Mesenchymal stem cell (in vitro differentiated cells and primary cell): ENCODE measurements around the gene OR4F6.

ENCODE experiments used
- DNase-seq: peaks from one replicate; pipeline ENCODE4 v3.0.0-alpha.2; 2013
- H2AFZ ChIP-seq: one replicate; pipeline ENCODE4 v1.6.1; 2013; ENCODE audit warnings: low read depth, mild to moderate bottlenecking, control low read depth, inconsistent platforms, low read length, moderate library complexity
- H2AK5ac ChIP-seq: 2 replicates; pipeline ENCODE4 v1.6.1; 2013; ENCODE audit warnings: low read length, moderate library complexity, mild to moderate bottlenecking, inconsistent platforms; ENCODE audit not compliant: severe bottlenecking
- H2BK120ac ChIP-seq: one replicate; pipeline ENCODE4 v1.6.1; 2013; ENCODE audit warnings: low read depth, mild to moderate bottlenecking, inconsistent platforms, low read length, moderate library complexity
- H2BK12ac ChIP-seq, 2 experiments: one replicate each; pipeline ENCODE4 v1.6.1; 2013; ENCODE audit warnings: inconsistent platforms in 2 of 2, low read length in 2 of 2, mild to moderate bottlenecking in 2 of 2, moderate library complexity in 2 of 2, control low read depth in 1 of 2
- H2BK15ac ChIP-seq: one replicate; pipeline ENCODE4 v1.6.1; 2013; ENCODE audit warnings: mild to moderate bottlenecking, low read depth, inconsistent platforms; ENCODE audit not compliant: poor library complexity, severe bottlenecking
- H2BK5ac ChIP-seq: 2 replicates; pipeline ENCODE4 v1.6.1; 2013; ENCODE audit warnings: low read depth, mild to moderate bottlenecking, low read length, control low read depth, inconsistent platforms; ENCODE audit not compliant: poor library complexity, severe bottlenecking
- H3K14ac ChIP-seq, 2 experiments: one replicate each; pipeline ENCODE4 v1.6.1; 2013; ENCODE audit warnings: inconsistent platforms in 2 of 2, low read length in 2 of 2, control low read depth in 1 of 2, mild to moderate bottlenecking in 1 of 2, moderate library complexity in 1 of 2
- H3K18ac ChIP-seq, 2 experiments: one replicate each; pipeline ENCODE4 v1.6.1; 2013; ENCODE audit warnings: inconsistent platforms in 2 of 2, low read length in 2 of 2, control low read depth in 1 of 2, low read depth in 1 of 2, mild to moderate bottlenecking in 1 of 2
- H3K23ac ChIP-seq, 2 experiments: one replicate each; pipeline ENCODE4 v1.6.1; 2013; ENCODE audit warnings: inconsistent platforms in 2 of 2, low read length in 2 of 2, mild to moderate bottlenecking in 2 of 2, moderate library complexity in 2 of 2, control low read depth in 1 of 2
- H3K27ac ChIP-seq: 2 replicates; pipeline ENCODE4 v1.5.1; 2013; ENCODE audit warnings: mild to moderate bottlenecking, moderate library complexity, low read length, control low read depth, inconsistent platforms; ENCODE audit not compliant: poor library complexity, severe bottlenecking
- H3K27me3 ChIP-seq, 2 experiments: 2 replicates each; pipeline versions ENCODE4 v1.6.1 to v1.7.0; 2013; ENCODE audit warnings: low read length in 2 of 2, mild to moderate bottlenecking in 2 of 2, moderate library complexity in 2 of 2, control low read depth in 1 of 2, inconsistent platforms in 1 of 2; ENCODE audit not compliant: control insufficient read depth in 1 of 2, insufficient read depth in 1 of 2
- H3K36me3 ChIP-seq, 2 experiments: 2 replicates each; pipeline versions ENCODE4 v1.6.1 to v1.7.0; 2013; ENCODE audit warnings: low read length in 2 of 2, control low read depth in 1 of 2, inconsistent platforms in 1 of 2, low read depth in 1 of 2, mild to moderate bottlenecking in 1 of 2; ENCODE audit not compliant: insufficient read depth in 2 of 2, control insufficient read depth in 1 of 2
- H3K4ac ChIP-seq, 2 experiments: one replicate each; pipeline ENCODE4 v1.6.1; 2013; ENCODE audit warnings: inconsistent platforms in 2 of 2, low read length in 2 of 2, mild to moderate bottlenecking in 2 of 2, moderate library complexity in 2 of 2, control low read depth in 1 of 2, low read depth in 1 of 2
- H3K4me1 ChIP-seq: 2 replicates; pipeline ENCODE4 v1.6.1; 2013; ENCODE audit warnings: low read depth, low read length, control low read depth; ENCODE audit not compliant: control insufficient read depth, insufficient read depth
- H3K4me2 ChIP-seq: 2 replicates; pipeline ENCODE4 v1.6.1; 2013; ENCODE audit warnings: low read length, mild to moderate bottlenecking, inconsistent platforms; ENCODE audit not compliant: poor library complexity, severe bottlenecking
- H3K4me3 ChIP-seq, 2 experiments: 2 replicates each; pipeline versions ENCODE4 v1.5.1 to v1.7.0; 2013; ENCODE audit warnings: low read length in 2 of 2, mild to moderate bottlenecking in 2 of 2, control low read depth in 1 of 2, low read depth in 1 of 2; ENCODE audit not compliant: insufficient read depth in 1 of 2
- H3K79me1 ChIP-seq: replicated peaks from 2 replicates; pipeline ENCODE4 v1.6.1; 2013; ENCODE audit warnings: mild to moderate bottlenecking, control low read depth, low read length, inconsistent platforms; ENCODE audit not compliant: poor library complexity, severe bottlenecking
- H3K9ac ChIP-seq: 2 replicates; pipeline ENCODE4 v1.7.0; 2013; ENCODE audit warnings: mild to moderate bottlenecking, low read length, moderate library complexity
- H3K9me3 ChIP-seq: 2 replicates; pipeline ENCODE4 v1.7.0; 2013; ENCODE audit warnings: mild to moderate bottlenecking, low read length; ENCODE audit not compliant: control insufficient read depth
- H4K8ac ChIP-seq: one replicate; pipeline ENCODE4 v1.6.1; 2013; ENCODE audit warnings: inconsistent platforms, mild to moderate bottlenecking, low read length, moderate library complexity
- H4K91ac ChIP-seq: one replicate; pipeline ENCODE4 v1.6.1; 2013; ENCODE audit warnings: mild to moderate bottlenecking, low read length, inconsistent platforms
- WGBS: methylation state at CpG from one replicate; pipeline ENCODE4 v1.1.7; 2013; ENCODE audit warnings: mixed read lengths; 5-methylcytosine and 5-hydroxymethylcytosine counted together

OR4F6 gene

DNA sequence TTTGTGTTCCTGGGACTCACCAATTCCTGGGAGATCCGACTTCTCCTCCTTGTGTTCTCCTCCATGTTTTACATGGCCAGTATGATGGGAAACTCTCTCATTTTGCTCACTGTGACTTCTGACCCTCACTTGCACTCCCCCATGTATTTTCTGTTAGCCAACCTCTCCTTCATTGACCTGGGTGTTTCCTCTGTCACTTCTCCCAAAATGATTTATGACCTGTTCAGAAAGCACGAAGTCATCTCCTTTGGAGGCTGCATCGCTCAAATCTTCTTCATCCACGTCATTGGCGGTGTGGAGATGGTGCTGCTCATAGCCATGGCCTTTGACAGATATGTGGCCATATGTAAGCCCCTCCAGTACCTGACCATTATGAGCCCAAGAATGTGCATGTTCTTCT is 25.5 kb downstream of the OR4F6 start:
- Histone ChIP-seq H3K27me3 (peaks cover 0 to 4% of the 10 kb centered on the region in 2 experiments), H4K91ac (no peak overlapping the region)
- 71% methylated on average over 5 of the region's 5 CpGs for WGBS

DNA sequence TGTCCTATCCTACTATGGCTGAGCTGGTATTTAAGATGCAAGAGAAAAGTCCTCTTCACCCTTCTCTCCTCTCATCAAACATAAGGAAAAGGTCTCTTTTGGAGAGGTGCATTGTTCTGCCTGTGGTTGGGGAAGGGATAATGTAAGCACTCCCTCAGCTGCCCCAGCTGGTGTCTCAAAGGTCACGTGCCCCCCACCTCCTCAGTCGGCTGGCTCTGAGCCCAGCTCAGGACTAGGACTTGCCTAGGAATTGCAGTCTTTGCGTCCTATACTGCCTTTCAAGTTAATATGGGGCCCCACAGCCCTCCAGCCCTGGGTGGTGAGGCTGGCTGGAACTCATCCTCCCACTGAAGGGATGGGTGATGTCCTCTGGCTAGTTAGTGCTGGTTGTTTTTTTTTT is 38.3 kb downstream of the OR4F6 start:
- peaks cover 5% of the 10 kb centered on the region for H3K9me3 ChIP-seq
- no peak overlapping the region for H3K23ac ChIP-seq
- 55% methylated on average over 3 of the region's 3 CpGs for WGBS
- H4K8ac ChIP-seq = peak overlapping the region; percentile 41
- no peak overlapping the region for H3K18ac ChIP-seq
- peaks cover 0 to 4% of the 10 kb centered on the region in 2 experiments for H3K36me3 ChIP-seq
- H2BK12ac ChIP-seq = no peak overlapping the region
- peaks cover 10% of the 10 kb centered on the region for H3K79me1 ChIP-seq
- H3K9ac ChIP-seq = no peak overlapping the region
- no peak overlapping the region for H3K4ac ChIP-seq
- H2AK5ac ChIP-seq = no peak overlapping the region
- H3K4me3 ChIP-seq = no peak overlapping the region
- H3K27ac ChIP-seq = no peak overlapping the region
- H2BK15ac ChIP-seq = no peak overlapping the region
- H2BK5ac ChIP-seq = no peak overlapping the region
- H3K14ac ChIP-seq = no peak overlapping the region
- no peak overlapping the region for H2BK120ac ChIP-seq
- no peak overlapping the region for H3K4me2 ChIP-seq
- no peak overlapping the region for H4K91ac ChIP-seq
- H3K27me3 ChIP-seq = no peaks in the 10 kb centered on the region
- no peak for DNase-seq
- no peak overlapping the region for H2AFZ ChIP-seq
- no peaks in the 10 kb centered on the region for H3K4me1 ChIP-seq

More for the DNA sequence above, 25.5 kb downstream of the OR4F6 start:
- Histone ChIP-seq H3K4me1 (no peaks in the 10 kb centered on the region), H2BK120ac (no peak overlapping the region), H3K79me1 (peaks cover 5% of the 10 kb centered on the region), H2AFZ (no peak overlapping the region), H3K4me3 (no peak overlapping the region), H2BK15ac (no peak overlapping the region), H2BK5ac (no peak overlapping the region), H3K14ac (no peak overlapping the region), H3K18ac (no peak overlapping the region), H3K4me2 (no peak overlapping the region), H2AK5ac (no peak overlapping the region), H3K23ac (no peak overlapping the region), H3K4ac (no peak overlapping the region), H4K8ac (no peak overlapping the region), H3K36me3 (peaks cover 0 to 3% of the 10 kb centered on the region in 2 experiments), H3K27ac (no peak overlapping the region), H2BK12ac (no peak overlapping the region), H3K9ac (no peak overlapping the region), H3K9me3 (no peaks in the 10 kb centered on the region)
- no peak for DNase-seq

DNA sequence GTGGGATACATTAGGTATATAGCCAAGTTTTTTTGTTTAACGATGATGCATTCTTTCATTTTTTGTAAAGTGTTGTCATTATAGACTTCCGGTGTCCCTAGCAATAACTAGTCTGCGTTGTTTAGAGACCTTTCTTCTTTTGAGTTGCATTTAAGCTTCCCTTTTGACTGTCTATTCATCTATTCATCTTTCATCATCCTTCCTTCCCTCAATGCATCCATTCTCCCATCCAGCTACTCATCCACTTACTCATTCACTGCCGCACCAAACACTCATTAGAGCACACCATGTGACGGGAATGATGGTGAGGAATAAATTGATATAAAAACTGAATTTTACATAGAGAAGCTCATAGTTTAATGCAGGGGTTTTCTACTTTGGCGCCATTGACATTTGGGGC is 41.6 kb downstream of the OR4F6 start:
- Histone ChIP-seq H3K27me3 (no peaks in the 10 kb centered on the region), H3K4me2 (no peak overlapping the region), H3K23ac (no peak overlapping the region), H3K14ac (no peak overlapping the region), H3K79me1 (peaks cover 10% of the 10 kb centered on the region), H2BK15ac (no peak overlapping the region), H4K8ac (no peak overlapping the region), H3K4me3 (no peak overlapping the region), H4K91ac (no peak overlapping the region), H3K36me3 (peaks cover 0 to 4% of the 10 kb centered on the region in 2 experiments), H3K9ac (no peak overlapping the region), H2BK120ac (no peak overlapping the region), H3K4me1 (no peaks in the 10 kb centered on the region), H2BK5ac (no peak overlapping the region), H2AK5ac (no peak overlapping the region), H3K18ac (no peak overlapping the region), H3K9me3 (no peaks in the 10 kb centered on the region), H2AFZ (no peak overlapping the region), H3K4ac (no peak overlapping the region), H2BK12ac (no peak overlapping the region), H3K27ac (no peak overlapping the region)
- 54% methylated on average over 4 of the region's 6 CpGs for WGBS
- DNase-seq = no peak

GRCh38 chr15:101852356-101852755 is 49.0 kb downstream of the OR4F6 start:
- WGBS = 64% methylated on average over 1 of the region's 1 CpG

More at GRCh38 chr15:101852356-101852755, 49.0 kb downstream of the OR4F6 start:
- Histone ChIP-seq H3K79me1 (no peaks in the 10 kb centered on the region), H2AK5ac (no peak overlapping the region), H4K91ac (no peak overlapping the region), H3K4me3 (no peak overlapping the region), H3K27me3 (peaks cover 0 to 3% of the 10 kb centered on the region in 2 experiments), H4K8ac (no peak overlapping the region), H3K18ac (no peak overlapping the region), H3K4me1 (no peaks in the 10 kb centered on the region), H3K14ac (no peak overlapping the region), H2BK120ac (no peak overlapping the region), H3K27ac (no peak overlapping the region), H2BK15ac (no peak overlapping the region), H3K9me3 (no peaks in the 10 kb centered on the region), H3K36me3 (no peaks in the 10 kb centered on the region), H3K9ac (no peak overlapping the region), H2BK12ac (no peak overlapping the region), H2BK5ac (no peak overlapping the region), H3K4ac (no peak overlapping the region), H2AFZ (no peak overlapping the region), H3K23ac (no peak overlapping the region), H3K4me2 (no peak overlapping the region)
- no peak for DNase-seq
